Measurements from ENCODE around the gene TMEM219. TPM values are rescaled to one million over a fixed set of nuclear protein-coding genes. Genes with fewer than 3 reads are reported as not detected.
A peak's percentile ranks its signal among the peaks of the same experiment; 100 is the strongest.
"Not testable (repeated sequence)": the region's sequence is repeated elsewhere in the genome, so short reads cannot be mapped to it uniquely, and the experiment has no call there.

TMEM219 gene
- polyA plus RNA-seq, 1 of the 3 experiments (the other 2 are of a cell fraction): 101 TPM

DNA sequence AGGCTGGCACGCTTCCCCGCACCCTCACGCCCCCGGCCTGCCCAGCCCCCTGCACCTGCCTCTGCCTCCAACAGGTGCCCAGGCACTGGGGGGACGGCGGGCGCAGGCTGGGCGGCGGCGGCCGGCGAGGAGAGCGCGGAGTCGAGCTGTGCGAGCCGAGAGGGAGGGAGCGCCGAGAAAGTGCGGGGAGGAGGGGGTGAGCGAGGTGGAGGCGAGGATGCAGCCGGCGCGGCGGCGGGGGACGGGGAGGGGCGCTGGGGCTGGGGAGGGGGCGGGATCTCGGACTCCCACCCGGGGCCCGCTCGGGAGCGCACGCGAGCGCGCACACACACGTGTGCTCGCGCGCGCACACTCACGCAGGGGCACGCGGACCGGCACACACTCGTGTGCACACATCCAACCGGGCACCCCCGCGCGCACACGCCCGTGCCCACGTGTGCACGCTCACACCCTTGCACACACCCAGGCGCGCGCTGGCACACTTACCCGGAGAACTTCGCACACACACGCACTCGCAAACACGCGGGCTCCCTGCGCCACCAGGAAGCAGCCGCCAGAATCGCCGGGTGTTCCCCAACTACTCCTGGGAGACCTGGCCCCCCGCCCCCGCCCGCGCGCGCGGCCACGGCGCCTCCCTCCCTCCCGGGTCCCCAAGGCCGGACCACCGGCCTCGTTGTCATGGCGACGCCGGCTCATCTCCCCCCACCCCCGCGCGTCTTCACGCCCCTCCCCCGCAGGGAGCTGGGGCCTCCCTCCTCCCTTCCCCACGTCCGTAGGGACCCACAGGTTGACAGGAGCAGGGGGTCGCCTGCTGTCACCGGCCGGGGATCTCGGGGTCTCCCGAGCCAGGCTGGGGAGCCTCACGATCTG, 49.2 kb downstream of the TMEM219 start, which contains the start of gene DOC2A:
DOC2A (minus strand) TSS at position 184 of the 870 bp plus-strand sequence. CDS start 805 bp downstream, outside the sequence.
- Histone ChIP-seq H4K20me1 (ENCODE audit: insufficient read depth) (no peaks in the 10 kb centered on the region), H3K4me1 (ENCODE audit: control insufficient read depth in 1 of 2, insufficient read depth in 2 of 2, low read depth in 1 of 2, low read length in 1 of 2) (peaks cover 0 to 5% of the 10 kb centered on the region in 2 experiments; a peak in 1 of 4 replicates), H2AFZ (ENCODE audit: low read depth) (no peak within 1 kb of the TSS), H3K4me3 (ENCODE audit: low read depth in 2 of 2, low read length in 1 of 2) (peak within 1 kb of the TSS; percentile 46 to 53; a peak in 3 of 4 replicates), H3K79me2 (ENCODE audit: insufficient read depth) (no peaks in the 10 kb centered on the region), H3F3A (replicated peaks; ENCODE audit: insufficient read depth) (no peaks in the 10 kb centered on the region), H3K9me3 (no peaks in the 10 kb centered on the region), H3K27me3 (ENCODE audit: insufficient read depth) (no peaks in the 10 kb centered on the region), H3K36me3 (replicated peaks in 1 of 2; ENCODE audit: control insufficient read depth in 1 of 2, insufficient read depth in 2 of 2, low read length in 1 of 2) (peaks cover 0 to 1% of the 10 kb centered on the region in 2 experiments), H3K9me2 (no peaks in the 10 kb centered on the region), H3K27ac (ENCODE audit: low read depth in 2 of 2, low read length in 1 of 2) (no peak within 1 kb of the TSS), H3K4me2 (peak within 1 kb of the TSS; percentile 85; the same call in 1 of the 2 replicates), H3K9ac (no peak within 1 kb of the TSS)
- 3% methylated on average over 58 of the region's 99 CpGs for WGBS (ENCODE audit: low lambda C conversion rate)
- POLR2A ChIA-PET: interaction anchor here (0.6 to 1.0 kb wide), 2 partner anchors 54 to 125 kb away, joined by 3 read pairs; partner anchors contain the start of gene ALDOA
- peak; percentile 93 for DNase-seq
- TF ChIP-seq MEF2A (IDR thresholded peaks at IDR 0.05; ENCODE audit: borderline replicate concordance, low read depth) (no peak), MXI1 (IDR thresholded peaks at IDR 0.05; ENCODE audit: low read depth, low read length) (peak; percentile 61), FOXM1 (IDR thresholded peaks at IDR 0.05; ENCODE audit: low read depth) (no peak)
- TF ChIP-seq, protein P1, sequence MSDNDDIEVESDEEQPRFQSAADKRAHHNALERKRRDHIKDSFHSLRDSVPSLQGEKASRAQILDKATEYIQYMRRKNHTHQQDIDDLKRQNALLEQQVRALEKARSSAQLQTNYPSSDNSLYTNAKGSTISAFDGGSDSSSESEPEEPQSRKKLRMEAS (IDR thresholded peaks at IDR 0.05; ENCODE audit: low read depth): peak; percentile 53; the same call in 1 of the 2 replicates
- CTCF ChIA-PET: interaction anchor here (1.5 kb wide), 1 partner anchor 14 kb away, joined by 4 read pairs; no protein-coding TSS in a partner anchor

DNA sequence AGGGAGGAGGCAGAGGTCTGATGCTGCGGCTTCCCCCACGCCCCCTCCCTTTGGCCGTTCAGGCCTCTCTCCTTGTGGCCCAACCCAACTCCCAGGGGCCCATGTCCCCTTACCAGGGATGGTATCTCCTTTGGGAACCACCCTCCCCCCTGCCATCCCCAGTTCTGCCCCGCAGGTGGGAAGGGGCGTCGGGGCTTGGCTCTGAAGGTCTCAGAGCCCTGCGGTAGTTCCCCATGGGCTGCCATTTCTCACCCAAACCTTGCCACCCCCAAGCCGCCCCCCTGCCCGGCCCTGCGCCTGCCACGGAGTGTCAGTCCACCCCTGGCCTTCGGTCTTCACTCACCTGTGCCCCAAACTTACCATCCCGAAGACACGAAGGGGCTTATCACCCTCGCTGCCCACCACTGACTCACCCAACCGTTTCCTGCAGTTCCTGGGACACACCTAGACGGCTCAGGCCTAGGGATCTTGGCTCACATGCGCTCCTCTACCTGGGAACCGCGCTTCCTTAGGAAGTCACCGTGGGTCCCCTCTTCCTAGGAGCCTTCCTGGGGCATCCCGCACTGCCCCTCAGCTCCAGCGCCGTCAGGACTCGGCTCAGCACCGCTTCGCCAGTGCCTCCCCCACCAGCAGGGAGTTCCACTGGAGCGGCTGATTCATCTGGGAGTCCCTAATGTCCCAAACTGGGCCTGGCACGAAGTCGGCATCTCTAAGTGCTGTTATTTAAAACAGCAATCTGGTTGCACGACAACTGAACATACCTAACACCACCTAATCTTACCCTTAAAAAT, 50.0 kb downstream of the TMEM219 start:
- no peak for DNase-seq
- H3K9ac ChIP-seq: no peak overlapping the region
- no peak overlapping the region for H2AFZ ChIP-seq (ENCODE audit: low read depth)
- no peak for TF ChIP-seq CHD2 (IDR thresholded peaks at IDR 0.05; ENCODE audit: low read length, partially characterized antibody)
- no peak for TF ChIP-seq EP300 (IDR thresholded peaks at IDR 0.05; ENCODE audit: borderline replicate concordance in 1 of 2, low read depth in 1 of 2, low read length in 1 of 2)
- TF ChIP-seq TEAD4 (IDR thresholded peaks at IDR 0.05; ENCODE audit: borderline replicate concordance, insufficient read depth): no peak
- no peak for TF ChIP-seq EZH2phosphoT487 (IDR thresholded peaks at IDR 0.05; ENCODE audit: borderline replicate concordance, low read depth)
- TF ChIP-seq RXRA (IDR thresholded peaks at IDR 0.05; ENCODE audit: borderline replicate concordance, low read depth): no peak
- peak overlapping the region; percentile 85; the same call in 1 of the 2 replicates for H3K4me2 ChIP-seq
- peak overlapping the region in 1 of 2 experiments; percentile 53; a peak in 1 of 4 replicates for H3K4me3 ChIP-seq (ENCODE audit: low read depth in 2 of 2, low read length in 1 of 2)
- no peaks in the 10 kb centered on the region for H3K79me2 ChIP-seq (ENCODE audit: insufficient read depth)
- no peaks in the 10 kb centered on the region for H3K9me2 ChIP-seq
- no peaks in the 10 kb centered on the region for H3K36me3 ChIP-seq (replicated peaks in 1 of 2; ENCODE audit: control insufficient read depth in 1 of 2, insufficient read depth in 2 of 2, low read length in 1 of 2)
- H3K9me3 ChIP-seq: no peaks in the 10 kb centered on the region
- ChIA-PET CTCF (interaction anchor here (0.6 kb wide), 1 partner anchor 9 kb away, joined by 3 read pairs; no protein-coding TSS in a partner anchor), POLR2A (interaction anchor here (0.7 kb wide), 1 partner anchor 8 kb away, joined by 5 read pairs; no protein-coding TSS in a partner anchor)
- WGBS (ENCODE audit: low lambda C conversion rate): 90% methylated on average over 26 of the region's 31 CpGs
- H3K27ac ChIP-seq (ENCODE audit: low read depth in 2 of 2, low read length in 1 of 2): no peak overlapping the region
- no peaks in the 10 kb centered on the region for H3F3A ChIP-seq (replicated peaks; ENCODE audit: insufficient read depth)
- H3K27me3 ChIP-seq (ENCODE audit: insufficient read depth): no peaks in the 10 kb centered on the region
- H3K4me1 ChIP-seq (ENCODE audit: control insufficient read depth in 1 of 2, insufficient read depth in 2 of 2, low read depth in 1 of 2, low read length in 1 of 2): peaks cover 0 to 5% of the 10 kb centered on the region in 2 experiments; a peak in 1 of 4 replicates
- H4K20me1 ChIP-seq (ENCODE audit: insufficient read depth): no peaks in the 10 kb centered on the region

DNA sequence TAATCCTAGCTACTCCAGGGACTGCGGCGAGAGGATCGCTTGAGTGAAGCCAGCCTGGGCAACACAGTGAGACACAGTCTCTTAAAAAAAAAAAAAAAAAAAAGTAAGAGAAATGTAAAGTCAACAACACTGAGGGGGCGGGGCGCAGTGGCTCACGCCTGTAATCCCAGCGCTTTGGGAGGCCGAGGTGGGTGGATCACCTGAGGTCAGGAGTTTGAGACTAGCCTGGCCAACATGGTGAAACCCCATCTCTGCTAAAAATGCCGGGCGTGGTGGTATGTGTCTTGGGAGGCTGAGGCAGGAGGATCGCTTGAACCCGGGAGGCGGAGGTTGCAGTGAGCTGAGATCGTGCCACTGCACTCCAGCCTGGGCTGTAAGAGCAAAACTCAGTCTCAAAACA, 50.7 kb downstream of the TMEM219 start:
- H3K4me1 ChIP-seq (ENCODE audit: control insufficient read depth in 1 of 2, insufficient read depth in 2 of 2, low read depth in 1 of 2, low read length in 1 of 2); H3K9ac ChIP-seq; CTCF ChIA-PET; H4K20me1 ChIP-seq (ENCODE audit: insufficient read depth); H3K27ac ChIP-seq (ENCODE audit: low read depth in 2 of 2, low read length in 1 of 2); H3K9me2 ChIP-seq; H3K79me2 ChIP-seq (ENCODE audit: insufficient read depth); H3K27me3 ChIP-seq (ENCODE audit: insufficient read depth); H3F3A ChIP-seq (replicated peaks; ENCODE audit: insufficient read depth); H3K4me3 ChIP-seq (ENCODE audit: low read depth in 2 of 2, low read length in 1 of 2); H3K36me3 ChIP-seq (replicated peaks in 1 of 2; ENCODE audit: control insufficient read depth in 1 of 2, insufficient read depth in 2 of 2, low read length in 1 of 2); DNase-seq; H3K9me3 ChIP-seq; H3K4me2 ChIP-seq; H2AFZ ChIP-seq (ENCODE audit: low read depth): not testable (repeated sequence)
- WGBS (ENCODE audit: low lambda C conversion rate): 93% methylated on average over 14 of the region's 14 CpGs
- POLR2A ChIA-PET: interaction anchor here (0.7 kb wide), 1 partner anchor 9 kb away, joined by 5 read pairs; no protein-coding TSS in a partner anchor

DNA sequence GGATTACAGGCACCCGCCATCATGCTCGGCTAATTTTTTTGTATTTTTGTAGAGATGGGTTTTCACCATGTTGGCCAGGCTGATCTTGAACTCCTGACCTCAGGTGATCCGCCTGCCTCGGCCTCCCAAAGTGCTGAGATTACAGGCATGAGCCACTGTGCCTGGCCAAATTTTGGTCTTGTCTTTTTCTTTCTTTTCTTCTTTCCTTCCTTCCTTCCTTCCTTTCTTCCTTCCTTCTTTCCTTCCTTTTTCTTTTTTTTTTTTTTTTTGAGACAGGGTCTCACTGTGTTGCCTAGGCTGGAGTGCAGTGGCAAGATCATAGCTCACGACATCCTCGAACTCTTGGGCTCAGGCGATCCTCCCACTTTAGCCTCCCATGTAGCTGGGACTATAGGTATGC, 53.6 kb downstream of the TMEM219 start:
- H3K4me1 ChIP-seq (ENCODE audit: control insufficient read depth in 1 of 2, insufficient read depth in 2 of 2, low read depth in 1 of 2, low read length in 1 of 2); H3K27ac ChIP-seq (ENCODE audit: low read depth in 2 of 2, low read length in 1 of 2); H3K4me2 ChIP-seq; H3K9me2 ChIP-seq; H4K20me1 ChIP-seq (ENCODE audit: insufficient read depth); H2AFZ ChIP-seq (ENCODE audit: low read depth); H3K9ac ChIP-seq; DNase-seq; H3F3A ChIP-seq (replicated peaks; ENCODE audit: insufficient read depth); H3K27me3 ChIP-seq (ENCODE audit: insufficient read depth); H3K79me2 ChIP-seq (ENCODE audit: insufficient read depth); H3K9me3 ChIP-seq; POLR2A ChIA-PET; H3K36me3 ChIP-seq (replicated peaks in 1 of 2; ENCODE audit: control insufficient read depth in 1 of 2, insufficient read depth in 2 of 2, low read length in 1 of 2); H3K4me3 ChIP-seq (ENCODE audit: low read depth in 2 of 2, low read length in 1 of 2): not testable (repeated sequence)
- CTCF ChIA-PET: interaction anchor here (0.6 to 1.1 kb wide), 2 partner anchors 35 to 200 kb away, joined by 3 to 4 read pairs; partner anchors contain the start of gene PAGR1
- WGBS (ENCODE audit: low lambda C conversion rate): 86% methylated on average over 7 of the region's 7 CpGs

Data from SK-N-SH (cell line).